Brain pericyte (primary cell): ENCODE data around the gene RARG.
A peak's percentile ranks its signal among the peaks of the same experiment; 100 is the strongest.
"Not testable (repeated sequence)": the region's sequence is repeated elsewhere in the genome, so short reads cannot be mapped to it uniquely, and the experiment has no call there.

Source experiments
- DNase-seq: peaks from one replicate; pipeline ENCODE4 v3.0.0-alpha.2; 2012; ENCODE audit warnings: low read depth, low spot score

The RARG gene

GRCh38 chr12:53191096-53191884 lies 40.7 kb downstream of the RARG start:
- DNase-seq: no peak

GRCh38 chr12:53190108-53190729 lies 41.8 kb downstream of the RARG start:
- no peak for DNase-seq

- DNase-seq: no peak
Measured at GRCh38 chr12:53187145-53187899, 44.7 kb downstream of the RARG start.

DNA sequence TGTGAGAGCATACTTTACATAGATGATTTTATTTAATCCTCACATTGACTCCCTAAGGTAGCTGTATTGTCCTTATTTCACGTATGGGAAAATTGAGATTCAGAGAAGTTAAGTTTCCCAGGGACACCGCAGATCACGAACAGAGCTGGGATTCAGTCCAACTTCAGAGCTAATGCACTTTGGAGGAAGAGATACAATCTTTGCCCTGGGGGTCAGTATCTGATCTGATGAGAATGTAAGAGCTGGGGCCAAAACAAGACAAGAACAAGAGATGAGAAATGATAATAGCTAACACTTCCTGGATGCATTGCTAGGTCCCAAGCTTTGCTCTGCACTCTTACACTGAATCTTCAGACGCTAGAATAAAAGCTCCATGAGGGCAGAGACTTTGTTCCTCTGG lies 45.3 kb downstream of the RARG start:
- no peak for DNase-seq

- DNase-seq: no peak
Measured at GRCh38 chr12:53185582-53186153, 46.3 kb downstream of the RARG start.

DNA sequence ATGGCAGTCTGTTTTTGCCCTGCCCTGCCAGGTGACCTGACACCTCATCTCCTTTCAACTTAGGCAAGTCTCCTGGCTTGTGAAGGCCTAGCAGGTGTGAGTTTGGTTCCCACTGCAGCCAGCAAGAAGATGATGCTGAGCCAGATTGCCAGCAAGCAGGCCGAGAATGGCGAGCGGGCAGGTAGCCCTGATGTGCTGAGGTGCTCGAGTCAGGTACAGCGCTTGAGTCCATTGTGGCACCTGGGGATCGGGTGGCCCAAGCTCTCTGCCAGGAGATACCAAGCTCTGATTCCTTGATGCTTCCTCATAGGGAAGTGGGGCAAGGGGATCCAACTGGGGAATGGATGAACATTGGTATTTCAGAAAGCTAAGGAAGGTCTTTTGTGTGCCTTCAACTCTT lies 47.2 kb downstream of the RARG start:
- no peak for DNase-seq

- no peak for DNase-seq
Measured at GRCh38 chr12:53182903-53183302, 49.1 kb downstream of the RARG start.

DNA sequence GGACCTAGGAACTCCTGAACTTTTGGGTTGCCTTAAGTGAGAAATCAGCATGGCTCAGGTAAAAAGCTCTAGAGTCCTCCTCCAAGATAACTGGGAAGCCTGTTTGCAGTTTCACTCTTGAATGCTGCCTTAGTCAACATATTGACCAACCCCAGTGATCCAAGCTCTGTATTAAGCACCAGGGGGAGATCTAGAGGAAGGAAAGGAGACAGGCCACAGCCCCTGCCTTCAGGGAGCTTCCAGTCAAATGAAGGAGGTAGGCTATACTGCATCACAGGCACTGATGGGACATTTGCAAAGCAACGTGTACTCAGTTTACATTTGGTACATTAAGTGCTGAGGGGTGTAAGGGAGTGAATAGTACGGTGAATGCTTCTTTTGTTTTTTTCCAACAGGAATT lies 50.1 kb downstream of the RARG start:
- DNase-seq: no peak

DNA sequence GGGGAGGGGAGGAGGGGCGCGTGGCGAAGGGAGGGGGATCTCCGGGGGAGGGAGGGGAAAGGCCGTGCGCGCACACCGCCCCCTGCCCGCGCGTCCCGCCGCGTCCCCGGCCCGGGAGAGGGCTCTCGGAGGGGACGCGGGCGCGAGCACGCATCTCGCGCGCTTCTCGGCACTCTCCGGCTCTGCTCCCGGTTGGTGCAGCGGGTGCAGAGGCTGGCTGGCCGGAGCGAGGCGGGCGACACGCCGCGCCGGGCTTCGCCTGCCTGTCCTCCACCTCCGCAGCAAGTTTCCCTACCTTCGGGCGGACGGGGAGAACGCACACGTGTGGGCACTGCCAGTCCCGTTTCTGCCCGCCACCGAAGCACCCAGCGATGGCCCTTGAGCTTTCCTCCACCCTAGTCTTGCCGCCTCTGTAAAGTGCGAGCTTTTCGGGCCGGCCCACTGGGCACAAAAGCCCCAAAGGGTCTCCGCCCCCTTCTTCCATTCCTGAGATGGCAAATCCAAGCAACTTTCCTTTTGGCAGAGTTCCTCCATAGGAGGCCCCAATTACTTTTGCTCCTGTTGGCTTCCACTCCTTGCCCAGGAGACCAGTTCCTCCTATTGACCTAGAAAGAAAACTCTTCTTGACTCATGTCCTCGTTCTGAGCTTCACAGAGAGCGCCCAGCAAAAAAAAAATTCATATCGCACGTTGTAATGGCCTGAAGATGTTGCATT lies 50.9 kb downstream of the RARG start:
- DNase-seq: no peak

DNA sequence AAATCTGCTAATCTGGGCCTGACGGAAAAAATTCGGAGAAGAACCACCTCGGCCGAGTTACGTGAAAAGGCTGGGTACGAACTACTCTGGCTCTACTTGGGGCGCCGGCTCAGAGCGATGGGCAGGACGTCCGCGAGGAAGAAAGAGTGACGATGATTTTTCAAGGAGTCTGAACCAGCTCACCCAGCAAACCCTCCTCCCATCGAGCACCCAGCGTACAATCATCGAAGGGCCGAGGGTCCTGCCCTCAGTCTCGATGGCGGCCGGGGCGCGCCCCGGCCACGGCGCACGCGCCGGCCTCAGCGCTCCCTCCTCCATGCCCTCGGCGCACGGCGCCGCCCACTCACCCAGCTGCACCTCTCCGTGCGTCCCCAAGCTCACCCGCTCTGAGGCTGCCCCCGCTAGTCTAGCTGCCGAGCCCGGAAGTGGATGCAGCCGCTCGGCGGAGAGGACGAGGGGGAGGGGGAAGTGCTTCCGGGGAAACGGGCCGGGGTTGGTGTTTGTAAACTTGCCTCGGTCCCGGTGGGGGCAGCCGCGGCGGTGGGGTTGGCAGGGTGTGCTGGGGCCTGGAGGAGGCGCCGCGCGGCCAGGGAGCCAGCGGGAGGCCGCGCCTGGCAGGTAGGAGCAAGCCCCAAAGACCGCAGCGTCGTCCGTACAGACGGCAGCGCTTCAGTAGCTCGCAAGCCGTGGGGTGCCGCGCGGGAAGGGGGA lies 51.6 kb downstream of the RARG start, which contains the start of the genes CSAD and ZNF740:
Gene CSAD (minus strand): TSS at position 706 of the 711 bp plus-strand sequence. CDS start 7,455 bp downstream, outside the sequence.
Gene ZNF740 (plus strand): TSS at position 503 of the 711 bp plus-strand sequence. CDS start 1,262 bp downstream, outside the sequence.
- DNase-seq: peak; percentile 90

- DNase-seq: no peak
Measured at GRCh38 chr12:53179687-53180219, 52.3 kb downstream of the RARG start.

- DNase-seq: not testable (repeated sequence)
Measured at GRCh38 chr12:53178803-53179202, 53.2 kb downstream of the RARG start.

- DNase-seq: not testable (repeated sequence)
Measured at GRCh38 chr12:53177447-53177846, 54.6 kb downstream of the RARG start.

DNA sequence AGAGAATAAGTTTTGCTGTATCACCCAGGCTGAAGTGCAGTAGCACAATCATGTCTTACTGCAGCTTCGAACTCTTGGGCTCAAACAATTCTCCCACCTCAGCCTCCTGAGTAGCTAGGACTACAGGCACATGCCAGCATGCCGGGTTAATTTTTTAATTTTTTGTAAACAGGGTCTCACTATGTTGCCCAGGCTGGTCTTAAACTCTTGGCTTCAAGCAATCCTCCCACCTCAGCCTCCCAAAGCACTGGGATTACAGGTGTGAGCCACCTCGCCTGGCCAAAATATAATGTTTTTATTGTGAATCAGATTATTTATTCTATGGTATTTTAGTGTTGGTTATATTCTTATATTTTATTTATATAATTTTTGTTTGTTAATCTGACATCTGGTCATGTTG lies 55.3 kb downstream of the RARG start:
- no peak for DNase-seq

GRCh38 chr12:53174881-53175491 lies 57.0 kb downstream of the RARG start:
- no peak for DNase-seq

GRCh38 chr12:53173085-53173715 lies 58.8 kb downstream of the RARG start:
- no peak for DNase-seq

DNA sequence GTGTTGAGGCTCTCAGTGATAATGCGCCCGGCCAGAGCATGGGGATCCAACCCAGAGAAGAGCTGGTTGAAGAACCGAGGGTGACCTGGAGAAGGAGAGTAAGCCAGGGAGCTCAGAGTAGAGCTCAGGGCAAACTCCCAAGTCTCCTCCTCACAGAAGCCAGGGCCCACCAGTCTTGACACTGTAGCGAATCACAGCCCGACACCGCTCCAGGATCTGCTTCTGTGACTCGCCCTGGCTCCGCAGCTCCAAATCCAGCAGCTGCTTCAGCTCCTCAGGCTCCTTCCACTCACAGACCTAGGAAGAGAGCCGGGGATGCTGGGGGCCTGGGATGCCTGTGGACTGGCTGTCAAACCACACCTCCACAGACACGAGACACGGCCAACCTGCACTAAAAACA lies 59.7 kb downstream of the RARG start:
- DNase-seq: no peak

DNA sequence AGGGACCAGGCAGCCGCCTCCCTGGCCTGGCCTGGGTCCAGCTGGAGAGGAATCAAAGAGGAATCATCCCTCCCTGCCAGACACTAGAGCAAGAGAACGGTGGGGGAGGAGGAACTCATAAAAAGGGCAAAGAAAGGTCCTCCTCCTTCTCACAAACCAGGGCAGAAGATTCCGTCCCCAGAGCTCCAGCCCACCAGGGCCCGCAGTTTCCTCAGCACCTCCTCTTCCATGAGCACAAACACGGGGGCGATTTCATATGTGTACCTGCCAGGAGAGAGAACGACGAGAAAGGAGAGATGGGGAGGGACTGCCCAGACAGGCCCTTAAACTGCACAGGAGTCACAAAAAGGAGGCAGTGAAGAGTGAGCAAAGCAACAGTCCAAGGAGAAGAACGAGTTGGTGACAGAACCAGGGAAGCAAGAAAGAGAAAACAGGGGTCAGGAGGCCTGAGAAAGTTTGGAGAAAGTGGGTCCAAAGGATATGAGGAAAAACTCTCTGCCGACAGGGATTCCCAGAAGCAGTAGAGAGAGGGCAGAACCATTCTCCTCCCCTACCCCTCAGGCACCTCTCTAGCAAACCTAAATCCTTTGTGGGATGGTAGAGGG lies 60.2 kb downstream of the RARG start:
- DNase-seq: no peak
